ENCODE measurements around the gene ITGA1.
A peak's percentile ranks its signal among the peaks of the same experiment; 100 is the strongest.

Gene ITGA1

GRCh38 chr5:52759331-52759730 lies 28.4 kb upstream of the ITGA1 start:
- H3K9me3 ChIP-seq (ENCODE audit: control insufficient read depth, low read length): no peaks in the 10 kb centered on the region
- TF ChIP-seq CTCF (IDR thresholded peaks at IDR 0.05): no peak
- H2AFZ ChIP-seq: no peak overlapping the region
- H3K4me1 ChIP-seq: peaks cover 14% of the 10 kb centered on the region
- no peak overlapping the region for H3K4me2 ChIP-seq (ENCODE audit: low read length)
- no peaks in the 10 kb centered on the region for H3K36me3 ChIP-seq (ENCODE audit: control insufficient read depth, insufficient read depth, low read length)
- H3K27me3 ChIP-seq (ENCODE audit: control insufficient read depth, insufficient read depth, low read length): no peaks in the 10 kb centered on the region
- no peak overlapping the region for H3K4me3 ChIP-seq (ENCODE audit: low read depth, low read length)
- no peak overlapping the region for H3K27ac ChIP-seq
- H3K79me2 ChIP-seq: no peaks in the 10 kb centered on the region
- no peak overlapping the region for H3K9ac ChIP-seq

- no peak for TF ChIP-seq CTCF (IDR thresholded peaks at IDR 0.05)
- Histone ChIP-seq H3K4me1 (peaks cover 14% of the 10 kb centered on the region), H3K27me3 (ENCODE audit: control insufficient read depth, insufficient read depth, low read length) (no peaks in the 10 kb centered on the region)
Measured at GRCh38 chr5:52760695-52761366, 26.9 kb upstream of the ITGA1 start.

GRCh38 chr5:52767217-52767743 lies 20.4 kb upstream of the ITGA1 start:
- no peak for TF ChIP-seq CTCF (IDR thresholded peaks at IDR 0.05)
- Histone ChIP-seq H3K9me3 (ENCODE audit: control insufficient read depth, low read length) (no peaks in the 10 kb centered on the region), H3K27ac (no peak overlapping the region), H3K4me2 (ENCODE audit: low read length) (no peak overlapping the region), H3K79me2 (no peaks in the 10 kb centered on the region), H3K4me1 (peaks cover 10% of the 10 kb centered on the region), H2AFZ (no peak overlapping the region), H3K36me3 (ENCODE audit: control insufficient read depth, insufficient read depth, low read length) (no peaks in the 10 kb centered on the region), H3K4me3 (ENCODE audit: low read depth, low read length) (no peak overlapping the region), H3K9ac (no peak overlapping the region), H3K27me3 (ENCODE audit: control insufficient read depth, insufficient read depth, low read length) (no peaks in the 10 kb centered on the region)

More at GRCh38 chr5:52760695-52761366, 26.9 kb upstream of the ITGA1 start:
- no peaks in the 10 kb centered on the region for H3K79me2 ChIP-seq
- H2AFZ ChIP-seq: peak overlapping the region; percentile 6
- no peak overlapping the region for H3K9ac ChIP-seq
- H3K4me3 ChIP-seq (ENCODE audit: low read depth, low read length): no peak overlapping the region
- H3K27ac ChIP-seq: no peak overlapping the region
- no peak overlapping the region for H3K4me2 ChIP-seq (ENCODE audit: low read length)
- H3K36me3 ChIP-seq (ENCODE audit: control insufficient read depth, insufficient read depth, low read length): no peaks in the 10 kb centered on the region
- no peaks in the 10 kb centered on the region for H3K9me3 ChIP-seq (ENCODE audit: control insufficient read depth, low read length)

GRCh38 chr5:52767766-52768480 lies 19.8 kb upstream of the ITGA1 start:
- peaks cover 10% of the 10 kb centered on the region for H3K4me1 ChIP-seq
- no peak overlapping the region for H3K27ac ChIP-seq
- no peaks in the 10 kb centered on the region for H3K27me3 ChIP-seq (ENCODE audit: control insufficient read depth, insufficient read depth, low read length)
- no peak overlapping the region for H2AFZ ChIP-seq
- H3K36me3 ChIP-seq (ENCODE audit: control insufficient read depth, insufficient read depth, low read length): no peaks in the 10 kb centered on the region
- H3K9ac ChIP-seq: no peak overlapping the region
- H3K79me2 ChIP-seq: no peaks in the 10 kb centered on the region
- no peak for TF ChIP-seq CTCF (IDR thresholded peaks at IDR 0.05)
- H3K9me3 ChIP-seq (ENCODE audit: control insufficient read depth, low read length): no peaks in the 10 kb centered on the region
- no peak overlapping the region for H3K4me2 ChIP-seq (ENCODE audit: low read length)
- H3K4me3 ChIP-seq (ENCODE audit: low read depth, low read length): no peak overlapping the region
